ENCODE results near the gene IFT22. TPM values are rescaled to one million over a fixed set of nuclear protein-coding genes. Genes with fewer than 3 reads are reported as not detected.

The IFT22 gene
- total RNA-seq = 22.0 and 25.2 TPM in 2 replicates

DNA sequence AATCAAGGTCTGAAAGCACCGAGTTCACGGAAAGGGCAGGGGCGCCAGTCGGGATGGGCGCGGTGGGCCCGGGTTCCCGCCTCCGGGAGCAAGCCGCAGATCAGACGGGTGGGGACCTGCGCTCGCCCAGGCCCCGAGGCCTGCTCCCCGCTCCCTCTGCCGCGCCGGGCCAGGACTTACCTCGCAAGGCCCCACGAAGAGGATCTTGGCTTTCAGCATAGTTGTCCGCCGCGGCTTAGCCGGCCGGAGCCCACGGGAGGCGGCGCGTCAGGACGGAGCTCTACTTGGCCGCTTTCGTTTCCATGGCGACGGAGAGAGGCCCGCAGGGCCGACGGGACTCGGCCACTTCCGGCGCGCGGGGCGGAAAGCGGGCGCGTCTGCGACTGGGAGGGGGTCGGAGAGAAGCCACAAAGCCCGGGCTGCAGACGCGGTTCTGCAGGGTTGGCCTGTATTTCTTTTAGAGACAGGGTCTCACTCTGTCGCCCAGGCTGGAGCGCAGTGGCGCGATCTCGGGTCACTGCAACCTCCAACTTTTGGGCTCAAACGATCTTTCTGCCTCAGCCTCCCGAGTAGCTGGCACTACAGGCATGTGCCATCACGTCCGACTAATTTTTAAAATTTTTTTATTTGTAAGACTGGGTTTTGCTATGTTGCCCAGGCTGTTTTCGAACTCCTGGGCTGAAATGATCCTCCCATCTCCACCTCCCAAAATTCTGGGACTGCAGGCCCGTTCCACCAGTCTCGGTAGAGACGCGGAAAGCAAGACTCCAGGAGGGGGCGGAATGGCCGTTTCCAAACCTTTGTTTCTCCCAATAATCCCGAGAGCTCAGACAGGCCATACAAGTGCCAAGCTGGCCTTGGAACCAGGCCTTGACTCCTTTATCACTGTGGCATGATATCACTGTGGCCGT, at the start of gene IFT22:
Gene IFT22, minus strand, starts transcription at position 322 of the 911 bp plus-strand sequence. Its CDS starts 103 bp downstream, at position 219.

DNA sequence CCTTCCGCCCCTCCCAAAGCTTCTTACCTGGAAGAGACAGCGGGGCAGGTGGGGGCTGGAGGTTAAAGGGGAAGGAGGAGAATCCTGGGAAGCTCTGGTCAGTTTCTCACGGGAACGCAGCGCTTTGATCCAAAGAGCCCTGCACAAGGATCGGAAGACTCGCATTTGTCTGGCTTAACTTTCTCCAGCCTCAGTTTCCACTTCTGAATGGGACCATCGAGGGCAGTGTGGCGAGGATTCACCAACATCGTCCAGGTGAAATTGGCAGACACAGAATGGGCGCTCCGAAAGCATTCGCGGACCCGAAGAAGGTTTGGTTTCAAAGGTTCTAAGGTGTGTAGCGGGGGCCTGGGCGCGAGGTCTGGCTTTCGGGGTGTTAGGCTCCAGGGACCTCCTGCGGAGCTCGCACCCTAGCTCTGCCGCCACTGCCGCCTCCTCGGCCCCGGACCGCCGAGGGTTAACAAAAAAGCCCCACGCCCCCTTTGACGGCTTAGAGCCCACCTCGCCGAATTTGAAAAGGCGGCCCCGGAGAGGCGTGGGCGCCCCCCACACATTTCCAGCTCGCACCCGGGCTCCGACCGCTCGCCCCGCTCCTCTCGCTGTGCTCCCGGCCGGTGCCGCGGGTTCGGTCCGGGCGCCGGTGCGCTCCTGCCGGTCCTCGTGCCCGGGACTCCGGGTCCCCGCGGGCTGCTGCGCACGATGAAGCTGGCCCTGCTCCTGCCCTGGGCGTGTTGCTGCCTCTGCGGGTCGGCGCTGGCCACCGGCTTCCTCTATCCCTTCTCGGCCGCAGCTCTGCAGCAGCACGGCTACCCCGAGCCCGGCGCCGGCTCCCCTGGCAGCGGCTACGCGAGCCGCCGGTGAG, 41.0 kb upstream of the IFT22 start, which contains the start of gene COL26A1:
Gene COL26A1, plus strand, starts transcription at position 542 of the 862 bp plus-strand sequence. Its CDS starts 158 bp downstream, at position 700.

Small RNA genes lying within 50 kb of the gene (small RNA-seq; reads per million reads assigned to genes)
- gene RNU6-1104P = not detected

Other genes with a start within 250 kb of the IFT22 start
- 11.1 and 12.4 TPM in 2 replicates for gene TRIM56, start 236.3 kb downstream of the IFT22 start, total RNA-seq
- gene SERPINE1, start 194.7 kb downstream of the IFT22 start, total RNA-seq = 2,259 and 4,238 TPM in 2 replicates
- gene AP1S1, start 167.3 kb downstream of the IFT22 start, total RNA-seq = 149 and 181 TPM in 2 replicates
- 0.10 TPM in 1 of 2 replicates, not detected in the other for gene VGF, start 156.2 kb downstream of the IFT22 start, total RNA-seq
- gene NAT16, start 141.5 kb downstream of the IFT22 start, total RNA-seq = not detected in 2 replicates
- not detected in 2 replicates for gene MOGAT3, start 120.8 kb downstream of the IFT22 start, total RNA-seq
- gene PLOD3, start 104.2 kb downstream of the IFT22 start, total RNA-seq = 80.8 and 85.3 TPM in 2 replicates
- gene ZNHIT1, start 103.6 kb downstream of the IFT22 start, total RNA-seq = 106 and 107 TPM in 2 replicates
- gene CLDN15, start 84.0 kb downstream of the IFT22 start, total RNA-seq = 3.3 and 5.1 TPM in 2 replicates
- 153 and 200 TPM in 2 replicates for gene FIS1, start 76.7 kb downstream of the IFT22 start, total RNA-seq
- not detected in 2 replicates for gene COL26A1, start 41.1 kb upstream of the IFT22 start, total RNA-seq

Measured in vein endothelial cell (primary cell).